Mucosa of rectum (tissue), 2 donors: ENCODE measurements around the gene ERCC6.

Experiments
- H3K27ac ChIP-seq, 2 donors: one replicate each; pipeline ENCODE4 v1.7.0; 2013; ENCODE audit warnings: inconsistent platforms in 2 of 2, low read depth in 2 of 2, low read length in 2 of 2
- H3K27me3 ChIP-seq, 2 donors: one replicate each; pipeline ENCODE4 v1.7.0; 2013; ENCODE audit warnings: low read length in 2 of 2; ENCODE audit not compliant: control insufficient read depth in 2 of 2, insufficient read depth in 2 of 2
- H3K36me3 ChIP-seq, 2 donors: one replicate each; pipeline ENCODE4 v1.7.0; 2013; ENCODE audit warnings: low read length in 2 of 2; ENCODE audit not compliant: control insufficient read depth in 2 of 2, insufficient read depth in 2 of 2
- H3K4me1 ChIP-seq, 2 donors: one replicate each; pipeline ENCODE4 v1.7.0; 2013; ENCODE audit warnings: low read length in 2 of 2, mild to moderate bottlenecking in 1 of 2; ENCODE audit not compliant: control insufficient read depth in 2 of 2, insufficient read depth in 2 of 2
- H3K4me3 ChIP-seq, 2 donors: one replicate each; pipeline ENCODE4 v1.7.0; 2013; ENCODE audit warnings: low read length in 2 of 2
- H3K9ac ChIP-seq, 2 donors: one replicate each; pipeline ENCODE4 v1.7.0; 2013; ENCODE audit warnings: low read length in 2 of 2, low read depth in 1 of 2, mild to moderate bottlenecking in 1 of 2
- H3K9me3 ChIP-seq, 2 donors: one replicate each; pipeline ENCODE4 v1.7.0; 2013; ENCODE audit warnings: low read length in 2 of 2; ENCODE audit not compliant: control insufficient read depth in 2 of 2
- donor health status: healthy.
- donor health status: Normal muscosa, but diverticular disease.

The ERCC6 gene

GRCh38 chr10:49528977-49529506 is 9.9 kb downstream of the ERCC6 start:
- Histone ChIP-seq H3K4me1 (no peaks in the 10 kb centered on the region), H3K36me3 (peaks cover 44 to 63% of the 10 kb centered on the region in 2 donors), H3K9ac (no peak overlapping the region), H3K27me3 (no peaks in the 10 kb centered on the region), H3K4me3 (no peak overlapping the region), H3K9me3 (no peaks in the 10 kb centered on the region), H3K27ac (no peak overlapping the region)

GRCh38 chr10:49527850-49528249 is 11.1 kb downstream of the ERCC6 start:
- Histone ChIP-seq H3K36me3 (peaks cover 48 to 75% of the 10 kb centered on the region in 2 donors), H3K9ac (no peak overlapping the region), H3K9me3 (no peaks in the 10 kb centered on the region)

GRCh38 chr10:49527061-49527460 is 11.9 kb downstream of the ERCC6 start:
- no peaks in the 10 kb centered on the region for H3K4me1 ChIP-seq
- H3K27me3 ChIP-seq: no peaks in the 10 kb centered on the region
- H3K36me3 ChIP-seq: peaks cover 44 to 71% of the 10 kb centered on the region in 2 donors
- H3K9me3 ChIP-seq: no peaks in the 10 kb centered on the region
- no peak overlapping the region for H3K9ac ChIP-seq
- H3K27ac ChIP-seq: no peak overlapping the region
- no peak overlapping the region for H3K4me3 ChIP-seq

More at GRCh38 chr10:49527850-49528249, 11.1 kb downstream of the ERCC6 start:
- Histone ChIP-seq H3K27me3 (no peaks in the 10 kb centered on the region), H3K27ac (no peak overlapping the region), H3K4me3 (no peak overlapping the region), H3K4me1 (no peaks in the 10 kb centered on the region)

- H3K9ac ChIP-seq: no peak overlapping the region
- H3K4me3 ChIP-seq: no peak overlapping the region
- H3K27ac ChIP-seq: no peak overlapping the region
- no peaks in the 10 kb centered on the region for H3K27me3 ChIP-seq
- H3K4me1 ChIP-seq: no peaks in the 10 kb centered on the region
- H3K9me3 ChIP-seq: no peaks in the 10 kb centered on the region
- H3K36me3 ChIP-seq: peaks cover 42 to 71% of the 10 kb centered on the region in 2 donors
These were observed 12.3 kb downstream of the ERCC6 start for GRCh38 chr10:49526619-49527018.

DNA sequence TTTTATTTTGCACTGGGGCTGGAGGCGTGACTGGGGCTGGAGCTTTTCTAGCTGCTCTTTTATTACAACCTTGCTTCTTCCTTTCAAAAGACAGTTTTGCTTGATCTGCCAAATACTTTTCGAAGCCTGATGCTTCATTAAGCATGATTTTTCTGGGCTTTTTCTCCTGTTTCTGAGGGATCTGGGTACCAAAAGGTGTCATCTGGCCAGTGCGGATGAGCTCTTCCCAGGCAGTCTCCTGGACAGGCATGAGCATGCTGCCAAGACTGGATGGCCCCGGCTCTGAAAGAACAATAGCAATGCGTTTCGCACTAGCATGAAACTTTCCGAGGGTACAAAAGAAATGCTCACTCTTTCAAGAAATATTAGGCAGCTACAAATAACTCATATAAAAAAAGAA is 14.4 kb downstream of the ERCC6 start:
- H3K9ac ChIP-seq: no peak overlapping the region
- no peaks in the 10 kb centered on the region for H3K9me3 ChIP-seq
- H3K27me3 ChIP-seq: no peaks in the 10 kb centered on the region
- H3K4me1 ChIP-seq: no peaks in the 10 kb centered on the region
- H3K36me3 ChIP-seq: peaks cover 35 to 71% of the 10 kb centered on the region in 2 donors
- H3K4me3 ChIP-seq: no peak overlapping the region
- H3K27ac ChIP-seq: no peak overlapping the region

DNA sequence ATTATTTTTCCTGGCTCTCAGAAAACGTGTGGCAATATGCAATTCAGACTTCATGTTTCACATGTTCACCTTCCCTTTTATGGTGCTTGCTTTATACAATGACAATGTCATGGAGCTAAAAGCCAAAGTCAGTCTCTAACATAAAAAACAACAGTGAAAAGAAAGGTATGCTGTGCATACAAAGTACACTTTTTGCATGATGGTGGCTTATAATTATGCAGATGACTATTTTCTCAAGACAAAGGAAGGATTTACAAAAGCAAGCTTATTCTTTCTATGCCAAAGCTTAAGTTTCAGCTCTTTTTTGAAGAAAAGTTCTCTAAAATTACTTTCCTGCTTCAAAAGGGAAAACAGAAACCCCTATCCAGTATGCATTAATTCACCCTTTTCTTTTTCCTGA is 15.6 kb downstream of the ERCC6 start:
- Histone ChIP-seq H3K27ac (no peak overlapping the region), H3K4me3 (no peak overlapping the region), H3K36me3 (peaks cover 29 to 64% of the 10 kb centered on the region in 2 donors), H3K27me3 (no peaks in the 10 kb centered on the region), H3K9ac (no peak overlapping the region), H3K9me3 (no peaks in the 10 kb centered on the region), H3K4me1 (no peaks in the 10 kb centered on the region)

DNA sequence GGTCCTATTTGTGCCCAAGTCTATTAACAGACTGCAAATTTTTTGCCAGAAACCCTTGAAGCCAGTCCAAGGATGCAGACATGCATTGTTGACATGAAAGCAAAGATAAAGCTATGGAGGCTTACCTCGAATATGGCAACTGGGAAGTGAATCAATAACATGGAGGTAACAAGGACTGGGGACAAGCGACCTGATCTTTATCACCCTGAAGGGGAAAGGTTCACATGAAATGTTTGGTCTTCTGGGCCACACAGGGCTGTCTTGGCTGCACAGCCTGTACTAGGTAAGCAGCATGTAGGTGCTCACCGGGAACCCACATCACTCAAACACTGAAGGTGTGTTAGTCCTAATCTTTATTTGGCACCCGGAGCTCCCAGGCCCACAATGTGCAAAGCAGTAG is 17.9 kb downstream of the ERCC6 start:
- Histone ChIP-seq H3K27ac (no peak overlapping the region), H3K9ac (no peak overlapping the region), H3K9me3 (no peaks in the 10 kb centered on the region), H3K4me1 (no peaks in the 10 kb centered on the region), H3K27me3 (no peaks in the 10 kb centered on the region), H3K36me3 (peaks cover 25 to 55% of the 10 kb centered on the region in 2 donors), H3K4me3 (no peak overlapping the region)

DNA sequence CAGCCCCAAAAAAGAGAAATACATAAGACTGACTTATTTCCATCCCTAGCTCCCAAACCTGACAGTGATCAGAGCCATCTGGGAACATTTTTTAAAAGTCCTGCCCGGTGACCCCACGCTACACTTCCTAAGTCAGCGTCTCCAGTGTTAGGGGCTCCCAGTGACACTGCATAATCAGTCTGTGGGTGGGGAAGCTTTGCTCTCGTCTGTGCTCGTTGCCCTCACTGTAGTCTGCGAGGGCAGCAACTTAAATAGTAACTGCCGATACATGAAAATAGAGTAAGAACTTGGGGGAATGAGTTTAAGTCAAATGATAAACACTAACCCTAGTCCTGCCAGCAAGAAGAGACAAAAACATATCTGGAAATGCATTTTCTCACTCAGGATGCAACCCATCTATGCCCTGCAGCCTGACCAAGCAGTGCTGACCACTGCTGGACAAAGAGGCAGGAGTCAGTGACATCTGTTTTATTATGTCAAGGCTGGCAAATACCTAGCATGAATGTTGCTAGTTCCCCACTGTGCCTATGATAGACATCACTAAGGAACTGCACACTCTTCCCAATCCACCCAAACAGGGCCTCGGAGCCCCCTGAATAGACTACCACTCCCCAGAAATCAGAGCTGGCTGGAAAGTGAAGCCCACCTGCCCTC is 18.7 kb downstream of the ERCC6 start:
- Histone ChIP-seq H3K4me3 (no peak overlapping the region), H3K36me3 (peaks cover 23 to 54% of the 10 kb centered on the region in 2 donors), H3K27ac (no peak overlapping the region), H3K9me3 (no peaks in the 10 kb centered on the region), H3K27me3 (no peaks in the 10 kb centered on the region), H3K9ac (no peak overlapping the region), H3K4me1 (no peaks in the 10 kb centered on the region)

- no peaks in the 10 kb centered on the region for H3K4me1 ChIP-seq
- no peak overlapping the region for H3K4me3 ChIP-seq
- H3K9me3 ChIP-seq: no peaks in the 10 kb centered on the region
- H3K36me3 ChIP-seq: peaks cover 23 to 50% of the 10 kb centered on the region in 2 donors
- no peaks in the 10 kb centered on the region for H3K27me3 ChIP-seq
- H3K9ac ChIP-seq: no peak overlapping the region
- H3K27ac ChIP-seq: no peak overlapping the region
These were observed 19.2 kb downstream of the ERCC6 start for GRCh38 chr10:49519717-49520116.

GRCh38 chr10:49518982-49519578 is 19.8 kb downstream of the ERCC6 start:
- H3K4me1 ChIP-seq: no peaks in the 10 kb centered on the region
- H3K27me3 ChIP-seq: no peaks in the 10 kb centered on the region
- no peak overlapping the region for H3K27ac ChIP-seq
- H3K9me3 ChIP-seq: no peaks in the 10 kb centered on the region
- no peak overlapping the region for H3K9ac ChIP-seq
- no peak overlapping the region for H3K4me3 ChIP-seq
- H3K36me3 ChIP-seq: peaks cover 19 to 48% of the 10 kb centered on the region in 2 donors
